ENCODE measurements around the gene PEX11A. TPM values are rescaled to one million over a fixed set of nuclear protein-coding genes. Genes with fewer than 3 reads are reported as not detected.

Gene PEX11A
- total RNA-seq, 1 donor from 2014 or later: 4.5 TPM

GRCh38 chr15:89686522-89686921, 4.0 kb downstream of the PEX11A start:
- Histone ChIP-seq H2AFZ (replicated peaks) (no peak overlapping the region), H4K20me1 (ENCODE audit: low read depth) (no peaks in the 10 kb centered on the region), H3K9ac (no peak overlapping the region), H3K4me2 (no peak overlapping the region), H3K36me3 (no peaks in the 10 kb centered on the region), H3K4me3 (no peak overlapping the region), H3K79me2 (ENCODE audit: low read depth) (no peaks in the 10 kb centered on the region), H3K4me1 (no peaks in the 10 kb centered on the region), H3K27ac (no peak overlapping the region), H3K27me3 (peaks cover 19% of the 10 kb centered on the region), H3K9me3 (ENCODE audit: low read depth) (no peaks in the 10 kb centered on the region), H3F3A (ENCODE audit: low read depth) (no peaks in the 10 kb centered on the region)
- no peak for DNase-seq (ENCODE audit: low spot score)
- H3K4me3 Mint-ChIP-seq: no peak overlapping the region
- H3K36me3 Mint-ChIP-seq: peaks cover 2% of the 10 kb centered on the region
- no peak overlapping the region for H3K27ac Mint-ChIP-seq
- TF ChIP-seq EZH2phosphoT487 (IDR thresholded peaks at IDR 0.05) (no peak), EZH2 (IDR thresholded peaks at IDR 0.05) (no peak)
- TF ChIP-seq, protein P1, sequence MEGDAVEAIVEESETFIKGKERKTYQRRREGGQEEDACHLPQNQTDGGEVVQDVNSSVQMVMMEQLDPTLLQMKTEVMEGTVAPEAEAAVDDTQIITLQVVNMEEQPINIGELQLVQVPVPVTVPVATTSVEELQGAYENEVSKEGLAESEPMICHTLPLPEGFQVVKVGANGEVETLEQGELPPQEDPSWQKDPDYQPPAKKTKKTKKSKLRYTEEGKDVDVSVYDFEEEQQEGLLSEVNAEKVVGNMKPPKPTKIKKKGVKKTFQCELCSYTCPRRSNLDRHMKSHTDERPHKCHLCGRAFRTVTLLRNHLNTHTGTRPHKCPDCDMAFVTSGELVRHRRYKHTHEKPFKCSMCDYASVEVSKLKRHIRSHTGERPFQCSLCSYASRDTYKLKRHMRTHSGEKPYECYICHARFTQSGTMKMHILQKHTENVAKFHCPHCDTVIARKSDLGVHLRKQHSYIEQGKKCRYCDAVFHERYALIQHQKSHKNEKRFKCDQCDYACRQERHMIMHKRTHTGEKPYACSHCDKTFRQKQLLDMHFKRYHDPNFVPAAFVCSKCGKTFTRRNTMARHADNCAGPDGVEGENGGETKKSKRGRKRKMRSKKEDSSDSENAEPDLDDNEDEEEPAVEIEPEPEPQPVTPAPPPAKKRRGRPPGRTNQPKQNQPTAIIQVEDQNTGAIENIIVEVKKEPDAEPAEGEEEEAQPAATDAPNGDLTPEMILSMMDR (IDR thresholded peaks at IDR 0.05): no peak
- H3K9me3 Mint-ChIP-seq: peaks cover 3% of the 10 kb centered on the region
- peaks cover 7% of the 10 kb centered on the region for H3K4me1 Mint-ChIP-seq
- H3K27me3 Mint-ChIP-seq (ENCODE audit: insufficient read depth, low read depth): peaks cover 5% of the 10 kb centered on the region

GRCh38 chr15:89685995-89686394, 4.6 kb downstream of the PEX11A start:
- peaks cover 4% of the 10 kb centered on the region for H3K27me3 Mint-ChIP-seq (ENCODE audit: insufficient read depth, low read depth)
- no peak overlapping the region for H3K27ac Mint-ChIP-seq
- no peak overlapping the region for H2AFZ ChIP-seq (replicated peaks)
- H3K4me3 Mint-ChIP-seq: no peak overlapping the region
- no peak overlapping the region for H3K4me3 ChIP-seq
- no peaks in the 10 kb centered on the region for H3K9me3 ChIP-seq (ENCODE audit: low read depth)
- peaks cover under 1% of the 10 kb centered on the region for H3K36me3 Mint-ChIP-seq
- H4K20me1 ChIP-seq (ENCODE audit: low read depth): no peaks in the 10 kb centered on the region
- H3F3A ChIP-seq (ENCODE audit: low read depth): no peaks in the 10 kb centered on the region
- TF ChIP-seq, protein P1 (IDR thresholded peaks at IDR 0.05): no peak
- no peak for TF ChIP-seq EZH2 (IDR thresholded peaks at IDR 0.05)
- TF ChIP-seq EZH2phosphoT487 (IDR thresholded peaks at IDR 0.05): no peak
- no peak for DNase-seq (ENCODE audit: low spot score)
- H3K27me3 ChIP-seq: peaks cover 16% of the 10 kb centered on the region
- no peak overlapping the region for H3K4me2 ChIP-seq
- peaks cover 6% of the 10 kb centered on the region for H3K4me1 Mint-ChIP-seq
- H3K4me1 ChIP-seq: no peaks in the 10 kb centered on the region
- no peak overlapping the region for H3K27ac ChIP-seq
- H3K9ac ChIP-seq: no peak overlapping the region
- H3K36me3 ChIP-seq: no peaks in the 10 kb centered on the region
- H3K9me3 Mint-ChIP-seq: peaks cover 2% of the 10 kb centered on the region
- H3K79me2 ChIP-seq (ENCODE audit: low read depth): no peaks in the 10 kb centered on the region

GRCh38 chr15:89681146-89681545, 9.4 kb downstream of the PEX11A start:
- Histone ChIP-seq H3F3A (ENCODE audit: low read depth) (no peaks in the 10 kb centered on the region), H3K27ac (no peak overlapping the region)
- no peaks in the 10 kb centered on the region for H3K9me3 Mint-ChIP-seq

More at GRCh38 chr15:89681146-89681545, 9.4 kb downstream of the PEX11A start:
- peaks cover 4% of the 10 kb centered on the region for H3K27me3 Mint-ChIP-seq (ENCODE audit: insufficient read depth, low read depth)
- no peaks in the 10 kb centered on the region for H3K36me3 Mint-ChIP-seq
- DNase-seq (ENCODE audit: low spot score): no peak
- TF ChIP-seq EZH2 (IDR thresholded peaks at IDR 0.05) (no peak), EZH2phosphoT487 (IDR thresholded peaks at IDR 0.05) (no peak)
- TF ChIP-seq, protein P1 (IDR thresholded peaks at IDR 0.05): no peak
- Histone ChIP-seq H3K36me3 (no peaks in the 10 kb centered on the region), H3K4me1 (no peaks in the 10 kb centered on the region), H3K9ac (no peak overlapping the region), H4K20me1 (ENCODE audit: low read depth) (no peaks in the 10 kb centered on the region), H3K79me2 (ENCODE audit: low read depth) (no peaks in the 10 kb centered on the region), H3K4me2 (no peak overlapping the region), H3K27me3 (no peaks in the 10 kb centered on the region), H3K9me3 (ENCODE audit: low read depth) (no peaks in the 10 kb centered on the region), H2AFZ (replicated peaks) (no peak overlapping the region), H3K4me3 (no peak overlapping the region)
- peaks cover 11% of the 10 kb centered on the region for H3K4me1 Mint-ChIP-seq
- H3K4me3 Mint-ChIP-seq: no peak overlapping the region
- no peak overlapping the region for H3K27ac Mint-ChIP-seq
